Epithelial cell of proximal tubule (primary cell): ENCODE data around the gene CNP. TPM values are rescaled to one million over a fixed set of nuclear protein-coding genes. Genes with fewer than 3 reads are reported as not detected.

Experiments used
- DNase-seq: peaks from one replicate; pipeline ENCODE4 v3.0.0-alpha.2; 2011; ENCODE audit warnings: low read depth
- H3K4me3 ChIP-seq: 2 replicates; pipeline ENCODE4 v1.5.1; 2011; ENCODE audit warnings: low read depth, mild to moderate bottlenecking, low read length
- CTCF ChIP-seq: conservative IDR thresholded peaks from 2 replicates; pipeline ENCODE4 v1.5.1; 2012; ENCODE audit warnings: low read depth, mild to moderate bottlenecking, low read length
- total RNA-seq: library from RNA; depleted of rRNA; stranded (reverse); fragments of >200 nt; gene quantifications from 2 replicates; pipeline ENCODE4 v1.2.3, GENCODE V29; 2015

The CNP gene
- total RNA-seq = 69.8 and 75.9 TPM in 2 replicates

GRCh38 chr17:41966463-41967140 lies at the start of gene CNP:
Gene CNP, plus strand, starts transcription at chr17:41966795. Its CDS starts 90 bp downstream, at chr17:41966885.
- H3K4me3 ChIP-seq = peak within 1 kb of the TSS; percentile 94
- no peak for DNase-seq
- no peak for TF ChIP-seq CTCF

GRCh38 chr17:41917192-41917591 lies 49.4 kb upstream of the CNP start:
- TF ChIP-seq CTCF = no peak
- peak; percentile 93 for DNase-seq

GRCh38 chr17:41917679-41918313 lies 48.8 kb upstream of the CNP start:
- no peak for TF ChIP-seq CTCF
- DNase-seq = no peak

More at GRCh38 chr17:41917192-41917591, 49.4 kb upstream of the CNP start:
- peak overlapping the region; percentile 97 for H3K4me3 ChIP-seq

GRCh38 chr17:41918314-41919164 lies 48.1 kb upstream of the CNP start, which contains the start of gene ACLY:
Gene ACLY, minus strand, starts transcription at chr17:41918951. Its CDS starts 5,078 bp downstream, at chr17:41913873.
- TF ChIP-seq CTCF = no peak
- DNase-seq = no peak
- H3K4me3 ChIP-seq = peak within 1 kb of the TSS; percentile 97

More at GRCh38 chr17:41917679-41918313, 48.8 kb upstream of the CNP start:
- H3K4me3 ChIP-seq = peak overlapping the region; percentile 97

GRCh38 chr17:41919165-41919817 lies 47.3 kb upstream of the CNP start:
- peak overlapping the region; percentile 97 for H3K4me3 ChIP-seq
- DNase-seq = no peak
- TF ChIP-seq CTCF = no peak

GRCh38 chr17:41919840-41920579 lies 46.6 kb upstream of the CNP start:
- H3K4me3 ChIP-seq = peak overlapping the region; percentile 97
- DNase-seq = no peak
- no peak for TF ChIP-seq CTCF
